Kidney epithelial cell (primary cell): Measurements from ENCODE around the gene ZKSCAN1. TPM values are rescaled to one million over a fixed set of nuclear protein-coding genes. Genes with fewer than 3 reads are reported as not detected.
"Not testable (repeated sequence)": the region's sequence is repeated elsewhere in the genome, so short reads cannot be mapped to it uniquely, and the experiment has no call there.

ENCODE experiments used
- DNase-seq: peaks from one replicate; pipeline ENCODE4 v3.0.0-alpha.2; 2010; ENCODE audit warnings: low read depth
- H3K27me3 ChIP-seq: 2 replicates; pipeline ENCODE4 v1.6.0; 2011; ENCODE audit warnings: low read length; ENCODE audit not compliant: control insufficient read depth, insufficient read depth
- H3K36me3 ChIP-seq: 2 replicates; pipeline ENCODE4 v1.5.1; 2011; ENCODE audit warnings: low read length; ENCODE audit not compliant: control insufficient read depth, insufficient read depth
- H3K4me3 ChIP-seq: 2 replicates; pipeline ENCODE4 v1.5.1; 2011; ENCODE audit warnings: low read depth, mild to moderate bottlenecking, control low read depth, low read length
- CTCF ChIP-seq: IDR thresholded peaks from 2 replicates; pipeline ENCODE4 v1.5.1; 2011; ENCODE audit warnings: mild to moderate bottlenecking, moderate library complexity, low read length, control low read depth, inconsistent platforms; ENCODE audit not compliant: insufficient read depth, poor library complexity, severe bottlenecking
- total RNA-seq: library from RNA; depleted of rRNA; stranded (reverse); fragments of >200 nt; gene quantifications from 2 replicates; pipeline ENCODE4 v1.2.3, GENCODE V29; 2015

The ZKSCAN1 gene
- total RNA-seq, 1 donor from 2014 or later = 40.3 TPM

- Histone ChIP-seq H3K36me3 (no peaks in the 10 kb centered on the region), H3K4me3 (no peak within 1 kb of the TSS), H3K27me3 (peaks cover 5% of the 10 kb centered on the region)
- TF ChIP-seq CTCF = no peak
- DNase-seq = no peak
Measured at GRCh38 chr7:99975782-99976521, 39.4 kb upstream of the ZKSCAN1 start, which contains the start of gene AZGP1. AZGP1 (minus strand) TSS chr7:99976031; CDS start chr7:99976020, 11 bp downstream.

GRCh38 chr7:99976626-99977025, 38.8 kb upstream of the ZKSCAN1 start:
- H3K4me3 ChIP-seq = no peak overlapping the region
- H3K36me3 ChIP-seq = no peaks in the 10 kb centered on the region
- H3K27me3 ChIP-seq = peaks cover 2% of the 10 kb centered on the region
- no peak for DNase-seq
- TF ChIP-seq CTCF = no peak

GRCh38 chr7:99979814-99980225, 35.6 kb upstream of the ZKSCAN1 start:
- H3K27me3 ChIP-seq, DNase-seq, H3K36me3 ChIP-seq, H3K4me3 ChIP-seq: not testable (repeated sequence)
- TF ChIP-seq CTCF = peak; percentile 53

- not testable (repeated sequence) for H3K36me3 ChIP-seq, H3K27me3 ChIP-seq, DNase-seq, H3K4me3 ChIP-seq
Measured at GRCh38 chr7:99980448-99980872, 34.9 kb upstream of the ZKSCAN1 start.

- not testable (repeated sequence) for H3K4me3 ChIP-seq, H3K27me3 ChIP-seq, DNase-seq, H3K36me3 ChIP-seq
Measured at GRCh38 chr7:99981066-99981465, 34.3 kb upstream of the ZKSCAN1 start.

- Histone ChIP-seq H3K4me3 (no peak overlapping the region), H3K36me3 (no peaks in the 10 kb centered on the region), H3K27me3 (peaks cover 4% of the 10 kb centered on the region)
- no peak for TF ChIP-seq CTCF
- no peak for DNase-seq
Measured at GRCh38 chr7:99984593-99984992, 30.8 kb upstream of the ZKSCAN1 start.

GRCh38 chr7:99987306-99987705, 28.1 kb upstream of the ZKSCAN1 start:
- not testable (repeated sequence) for H3K36me3 ChIP-seq, H3K4me3 ChIP-seq, H3K27me3 ChIP-seq, DNase-seq
